GM19328 (cell line): ENCODE measurements around the gene OR8B3.

Experiments
- ATAC-seq: cut with Tn5 transposase; IDR thresholded peaks from one replicate; pipeline ENCODE4 v1.9.1; 2021; ENCODE audit warnings: mild to moderate bottlenecking, moderate library complexity; ENCODE audit not compliant: unreplicated experiment

OR8B3 gene

DNA sequence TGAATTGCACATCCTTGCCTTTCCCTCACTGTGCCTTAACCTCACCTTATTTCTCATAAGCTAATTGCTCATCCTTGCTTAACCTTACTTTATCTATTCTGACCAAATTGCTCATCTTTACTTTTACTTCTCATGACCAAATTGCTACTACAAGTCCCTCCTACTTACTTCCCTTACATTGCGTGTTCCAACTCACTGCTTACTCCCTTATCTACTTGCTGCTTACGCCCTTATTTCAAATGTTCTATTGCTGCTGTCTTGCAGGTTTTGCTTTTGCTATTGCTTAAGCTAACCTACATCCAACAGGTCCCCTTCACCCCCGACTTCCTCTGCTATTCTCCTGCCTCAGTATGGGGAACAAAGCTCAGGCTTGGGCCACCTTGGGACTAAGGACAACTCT, 22.5 kb downstream of the OR8B3 start:
- ATAC-seq = no peak

DNA sequence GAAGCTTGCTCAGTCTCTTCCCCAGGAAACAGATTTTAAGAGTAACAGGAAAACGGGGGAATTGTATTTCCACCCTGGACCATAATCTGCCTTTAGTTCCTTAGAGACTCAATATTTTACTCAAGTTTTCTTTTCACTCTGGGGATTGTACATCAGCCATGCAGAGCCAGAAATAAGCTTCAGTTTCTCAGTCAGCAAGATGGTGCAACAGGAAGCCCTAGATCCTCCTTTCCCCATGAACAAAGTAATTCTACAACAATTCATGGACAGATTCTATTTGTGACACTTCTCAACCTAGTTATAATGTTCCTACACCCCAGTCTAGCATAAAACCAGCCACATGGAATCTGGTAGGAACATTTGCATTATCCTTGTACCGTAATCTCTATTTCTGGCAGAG, 39.3 kb downstream of the OR8B3 start:
- ATAC-seq = no peak

- no peak for ATAC-seq
Measured at GRCh38 chr11:124346311-124346955, 52.4 kb downstream of the OR8B3 start.
